Stromal cell of bone marrow (primary cell): ENCODE results near the gene C12orf57.

ENCODE experiments used
- DNase-seq: peaks from one replicate; pipeline ENCODE4 v3.0.0-alpha.2; 2012; ENCODE audit warnings: low read depth

C12orf57 gene

DNA sequence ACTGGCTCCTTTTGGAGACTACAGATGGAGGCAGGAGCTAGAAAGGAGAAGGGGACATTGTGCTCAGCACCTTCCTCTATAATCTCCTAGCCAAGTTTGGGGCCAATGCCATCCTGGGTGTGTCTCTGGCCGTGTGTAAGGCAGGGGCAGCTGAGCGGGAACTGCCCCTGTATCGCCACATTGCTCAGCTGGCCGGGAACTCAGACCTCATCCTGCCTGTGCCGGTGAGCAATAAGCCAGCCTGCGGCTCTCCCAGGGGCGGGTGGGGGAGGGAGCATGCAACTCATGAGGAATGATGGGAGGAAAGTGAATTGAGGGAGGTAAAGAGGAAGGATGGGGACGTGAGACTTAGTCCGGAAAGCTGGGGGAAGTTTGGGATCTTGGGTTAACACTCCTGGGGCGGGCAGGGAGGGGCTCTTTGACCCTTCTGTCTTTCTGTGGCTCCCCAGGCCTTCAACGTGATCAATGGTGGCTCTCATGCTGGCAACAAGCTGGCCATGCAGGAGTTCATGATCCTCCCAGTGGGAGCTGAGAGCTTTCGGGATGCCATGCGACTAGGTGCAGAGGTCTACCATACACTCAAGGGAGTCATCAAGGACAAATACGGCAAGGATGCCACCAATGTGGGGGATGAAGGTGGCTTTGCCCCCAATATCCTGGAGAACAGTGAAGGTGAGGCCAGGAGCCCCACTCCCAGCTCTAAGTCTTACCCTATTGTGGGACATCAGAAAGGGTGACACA, 26.2 kb upstream of the C12orf57 start:
- DNase-seq, result no peak

DNA sequence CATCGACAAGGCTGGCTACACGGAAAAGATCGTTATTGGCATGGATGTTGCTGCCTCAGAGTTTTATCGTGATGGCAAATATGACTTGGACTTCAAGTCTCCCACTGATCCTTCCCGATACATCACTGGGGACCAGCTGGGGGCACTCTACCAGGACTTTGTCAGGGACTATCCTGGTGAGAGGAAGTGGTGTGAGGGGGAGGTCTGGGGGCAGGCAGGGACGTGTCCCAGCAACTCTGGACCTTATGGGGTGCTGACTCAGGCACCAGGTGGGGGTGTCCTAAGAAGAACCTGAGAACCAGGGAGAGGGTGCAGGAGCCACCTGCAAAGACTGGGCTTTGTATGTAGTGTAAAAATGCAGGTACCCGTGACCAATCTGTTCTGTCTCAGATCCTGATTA, 24.2 kb upstream of the C12orf57 start:
- DNase-seq, result no peak

DNA sequence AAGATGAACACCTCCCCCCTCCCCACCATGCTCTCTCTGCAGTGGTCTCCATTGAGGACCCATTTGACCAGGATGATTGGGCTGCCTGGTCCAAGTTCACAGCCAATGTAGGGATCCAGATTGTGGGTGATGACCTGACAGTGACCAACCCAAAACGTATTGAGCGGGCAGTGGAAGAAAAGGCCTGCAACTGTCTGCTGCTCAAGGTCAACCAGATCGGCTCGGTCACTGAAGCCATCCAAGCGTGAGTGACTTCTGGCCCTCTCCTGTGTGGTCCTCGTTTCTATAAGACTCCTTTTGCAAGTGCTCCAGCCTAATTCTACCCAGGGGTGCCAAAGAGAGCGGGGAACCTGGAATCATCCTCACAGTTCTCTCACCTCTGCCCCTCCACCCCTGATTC, 22.3 kb upstream of the C12orf57 start:
- DNase-seq, result no peak

DNA sequence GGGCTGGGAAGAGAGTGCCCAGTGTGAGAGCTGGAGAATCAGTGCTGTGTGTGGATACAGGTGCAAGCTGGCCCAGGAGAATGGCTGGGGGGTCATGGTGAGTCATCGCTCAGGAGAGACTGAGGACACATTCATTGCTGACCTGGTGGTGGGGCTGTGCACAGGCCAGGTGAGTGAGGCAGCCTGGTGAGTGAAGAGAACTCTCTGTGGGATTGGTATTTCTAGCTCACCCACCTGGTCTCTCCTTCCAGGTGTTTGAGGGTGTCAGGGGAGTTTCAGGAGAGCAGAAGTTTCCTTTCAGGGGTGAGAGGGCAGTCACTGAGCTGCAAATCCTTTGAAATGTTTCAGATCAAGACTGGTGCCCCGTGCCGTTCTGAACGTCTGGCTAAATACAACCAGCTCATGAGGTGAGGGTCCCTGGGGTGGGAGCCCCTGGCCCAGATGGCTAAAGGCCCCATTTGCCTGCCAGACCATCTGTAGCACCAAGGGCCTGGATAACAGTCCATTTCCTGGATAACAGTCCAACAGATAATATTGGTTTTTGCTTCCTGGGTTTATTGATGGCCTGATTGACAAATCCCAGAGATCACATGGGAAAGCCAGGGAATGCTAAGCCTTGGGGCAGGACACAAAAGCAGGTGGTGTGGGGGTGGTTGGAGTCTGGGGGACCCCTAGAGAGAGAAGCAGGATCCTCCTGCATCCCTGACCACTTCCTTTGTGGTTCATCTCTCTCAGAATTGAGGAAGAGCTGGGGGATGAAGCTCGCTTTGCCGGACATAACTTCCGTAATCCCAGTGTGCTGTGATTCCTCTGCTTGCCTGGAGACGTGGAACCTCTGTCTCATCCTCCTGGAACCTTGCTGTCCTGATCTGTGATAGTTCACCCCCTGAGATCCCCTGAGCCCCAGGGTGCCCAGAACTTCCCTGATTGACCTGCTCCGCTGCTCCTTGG, 21.6 kb upstream of the C12orf57 start:
- DNase-seq, result no peak

DNA sequence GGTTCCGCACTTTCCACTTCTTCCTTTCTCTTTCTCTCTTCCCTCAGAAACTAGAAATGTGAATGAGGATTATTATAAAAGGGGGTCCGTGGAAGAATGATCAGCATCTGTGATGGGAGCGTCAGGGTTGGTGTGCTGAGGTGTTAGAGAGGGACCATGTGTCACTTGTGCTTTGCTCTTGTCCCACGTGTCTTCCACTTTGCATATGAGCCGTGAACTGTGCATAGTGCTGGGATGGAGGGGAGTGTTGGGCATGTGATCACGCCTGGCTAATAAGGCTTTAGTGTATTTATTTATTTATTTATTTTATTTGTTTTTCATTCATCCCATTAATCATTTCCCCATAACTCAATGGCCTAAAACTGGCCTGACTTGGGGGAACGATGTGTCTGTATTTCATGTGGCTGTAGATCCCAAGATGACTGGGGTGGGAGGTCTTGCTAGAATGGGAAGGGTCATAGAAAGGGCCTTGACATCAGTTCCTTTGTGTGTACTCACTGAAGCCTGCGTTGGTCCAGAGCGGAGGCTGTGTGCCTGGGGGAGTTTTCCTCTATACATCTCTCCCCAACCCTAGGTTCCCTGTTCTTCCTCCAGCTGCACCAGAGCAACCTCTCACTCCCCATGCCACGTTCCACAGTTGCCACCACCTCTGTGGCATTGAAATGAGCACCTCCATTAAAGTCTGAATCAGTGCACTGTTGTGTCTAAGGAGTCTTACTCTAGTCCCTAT, 20.7 kb upstream of the C12orf57 start:
- no peak for DNase-seq

DNA sequence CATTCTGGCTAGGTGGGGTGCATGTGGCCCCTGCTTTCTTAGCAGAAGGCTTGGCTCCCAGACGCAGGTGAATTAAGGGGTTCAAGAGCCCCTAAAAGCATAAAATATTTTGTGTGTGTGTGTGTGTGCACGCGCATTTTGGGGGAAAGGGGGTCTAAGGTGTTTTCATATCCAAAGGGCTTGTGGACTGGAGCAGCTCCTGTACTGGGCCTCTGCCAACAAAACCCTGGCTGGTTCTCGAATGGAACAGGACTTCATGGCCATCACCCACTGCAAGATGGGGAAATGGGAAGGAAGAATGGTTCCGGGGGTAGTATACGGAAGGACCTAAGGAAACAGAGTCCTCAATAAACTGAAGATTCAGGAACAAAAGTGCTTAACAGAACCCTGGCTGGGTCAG, 20.0 kb upstream of the C12orf57 start:
- DNase-seq, result no peak

DNA sequence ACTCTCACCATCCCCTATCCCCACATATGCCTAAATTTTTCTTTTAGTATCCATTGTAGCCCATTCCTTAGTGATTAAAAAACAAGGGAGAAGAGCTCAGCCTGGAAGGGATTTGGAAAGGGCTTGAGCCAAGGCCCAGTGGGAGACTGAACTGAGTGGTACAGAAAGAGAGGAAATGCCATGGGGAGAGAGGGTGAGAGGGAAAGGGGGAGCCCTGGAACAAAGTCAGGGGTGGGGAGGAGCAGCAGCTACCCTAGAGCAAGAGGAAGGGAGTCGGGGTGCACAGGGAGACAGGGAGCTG, 18.6 kb upstream of the C12orf57 start:
- no peak for DNase-seq

DNA sequence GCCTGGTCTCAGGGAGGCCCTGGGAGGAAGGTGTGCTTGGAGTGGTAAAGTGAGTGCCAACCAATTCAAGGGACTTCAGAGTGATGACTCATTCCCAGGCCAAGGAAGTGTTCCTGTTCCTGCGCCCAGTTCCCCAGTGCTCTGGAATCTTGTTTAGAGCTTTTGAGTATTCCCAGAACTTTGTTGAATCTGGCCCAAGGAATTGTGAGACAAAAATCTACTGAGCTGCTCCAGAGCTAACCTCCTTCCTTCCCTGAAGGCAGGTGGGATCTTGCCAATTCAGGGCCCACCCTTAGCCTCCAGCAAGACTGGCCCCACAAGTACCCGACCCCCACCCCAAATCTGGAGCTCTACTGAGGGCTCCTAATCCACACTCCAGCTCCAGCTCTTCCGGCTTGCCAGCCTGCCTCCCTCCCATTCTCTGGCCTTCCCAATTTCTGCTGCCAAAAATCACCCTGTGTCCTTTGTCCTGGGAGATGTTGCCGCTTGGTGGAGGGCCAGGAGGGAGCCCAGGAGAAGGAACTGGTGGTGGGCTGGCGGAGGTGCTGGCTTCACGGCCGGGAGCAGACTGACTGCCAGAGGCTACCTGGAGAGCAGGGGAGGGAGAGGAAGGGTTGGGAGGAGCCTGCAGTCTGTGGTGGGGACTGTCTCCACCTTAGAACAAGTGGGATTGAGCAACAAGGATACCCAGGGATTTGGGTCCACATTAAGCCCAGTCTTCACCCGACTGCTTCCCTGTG, 18.1 kb upstream of the C12orf57 start:
- DNase-seq, result peak; percentile 89

DNA sequence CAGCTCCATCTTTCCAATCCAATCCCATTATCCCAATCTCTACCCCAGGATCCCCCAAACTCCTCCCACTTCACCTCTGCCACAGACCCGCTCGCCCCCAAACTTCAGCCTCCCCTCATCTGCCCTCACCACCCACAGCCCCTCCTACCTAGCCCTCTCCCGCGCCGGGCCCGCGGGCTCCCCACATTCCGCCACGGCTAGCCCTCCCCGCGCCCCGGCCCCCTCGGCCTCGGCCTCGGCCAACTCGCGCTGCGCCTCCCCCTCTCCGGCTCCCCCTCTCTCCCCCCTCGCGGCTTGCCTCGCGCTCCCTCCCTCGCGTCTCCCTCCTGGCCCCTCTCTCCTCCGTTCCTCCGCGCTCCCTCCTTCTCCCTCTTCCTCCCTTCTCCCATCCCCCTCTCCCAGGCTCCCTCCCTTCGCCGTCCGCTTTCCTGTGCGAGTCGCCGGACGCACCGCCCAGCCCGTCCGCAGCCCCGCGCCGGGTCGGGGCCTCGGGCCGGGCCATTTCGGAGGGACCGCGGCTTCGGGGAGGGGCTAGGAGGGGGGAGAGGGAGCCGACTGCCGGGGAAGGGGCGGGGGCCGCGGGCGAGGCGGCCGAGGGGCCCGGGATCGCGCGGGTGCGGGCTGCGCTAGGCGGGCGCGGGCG, 16.3 kb upstream of the C12orf57 start, which contains the start of gene ATN1:
Gene ATN1, plus strand, starts transcription at position 581 of the 643 bp plus-strand sequence. CDS start 6,043 bp downstream, outside the sequence.
- peak; percentile 68 for DNase-seq

DNA sequence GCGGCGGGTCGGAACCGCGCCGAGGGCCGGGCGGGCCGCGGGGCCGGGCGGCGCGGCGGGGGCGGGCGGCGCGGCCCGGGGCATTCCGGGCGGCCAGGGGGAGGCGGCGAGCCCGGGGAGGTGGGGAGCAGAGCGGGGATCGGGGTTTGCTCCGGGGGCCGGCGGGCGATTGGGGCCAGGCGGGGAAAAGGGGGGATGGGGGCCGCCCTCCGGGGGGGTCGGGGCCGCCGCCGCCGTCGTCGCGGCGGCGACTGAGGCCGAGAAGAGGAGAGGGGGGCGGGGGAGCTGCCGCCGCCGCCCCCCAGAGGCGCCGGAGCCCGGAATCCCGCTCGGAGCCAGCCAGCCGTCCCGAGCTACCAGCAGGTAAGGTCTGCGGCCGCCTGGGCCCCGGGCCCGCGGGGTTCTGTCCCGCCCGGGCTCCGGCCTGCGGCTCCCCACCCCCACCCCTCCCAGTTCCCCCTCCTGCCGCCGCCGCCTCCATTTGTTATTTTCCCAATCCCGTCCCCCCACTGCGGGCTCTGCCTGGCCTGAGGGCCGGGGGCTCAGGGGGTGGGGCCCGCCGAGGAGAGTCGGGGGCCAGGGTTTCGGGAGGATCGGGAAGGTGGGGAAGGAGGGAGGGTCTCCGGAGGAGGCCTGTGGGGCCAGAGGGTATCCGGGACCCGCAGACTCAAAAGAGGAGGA, 15.7 kb upstream of the C12orf57 start:
- no peak for DNase-seq

DNA sequence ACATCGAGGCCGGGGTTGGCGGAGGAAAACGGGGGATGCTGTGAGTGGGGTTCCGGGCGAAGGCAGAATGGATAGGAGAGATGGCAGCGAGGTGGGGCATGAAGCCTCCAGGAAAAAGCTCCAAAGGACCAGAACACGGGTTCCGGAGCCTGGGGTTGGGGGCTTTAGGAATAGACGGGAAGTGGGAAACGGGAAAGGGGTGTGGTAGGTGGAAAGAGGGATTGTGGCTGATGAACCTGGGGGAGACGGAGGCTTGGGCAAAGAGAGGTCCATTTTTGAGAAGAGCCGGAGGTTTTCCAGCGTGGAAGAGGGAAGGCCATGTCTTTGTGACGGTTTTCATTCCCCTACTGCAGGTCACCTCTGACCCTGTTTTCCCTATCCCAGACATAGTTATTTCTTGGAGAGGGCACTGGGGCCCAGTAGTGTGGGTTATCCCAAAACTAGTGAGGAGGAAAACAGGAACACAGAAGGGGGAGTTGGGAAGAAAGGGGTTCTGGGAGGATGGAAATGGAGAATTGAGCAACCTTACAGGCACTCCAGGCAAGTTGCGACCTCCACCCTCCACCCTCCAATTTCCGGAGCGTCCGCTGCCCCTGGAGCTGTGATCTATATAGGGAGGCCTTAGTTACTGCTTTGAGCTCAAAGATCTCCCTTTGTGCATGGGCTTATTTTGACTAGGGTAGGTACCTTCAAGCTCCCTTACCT, 15.0 kb upstream of the C12orf57 start:
- no peak for DNase-seq

DNA sequence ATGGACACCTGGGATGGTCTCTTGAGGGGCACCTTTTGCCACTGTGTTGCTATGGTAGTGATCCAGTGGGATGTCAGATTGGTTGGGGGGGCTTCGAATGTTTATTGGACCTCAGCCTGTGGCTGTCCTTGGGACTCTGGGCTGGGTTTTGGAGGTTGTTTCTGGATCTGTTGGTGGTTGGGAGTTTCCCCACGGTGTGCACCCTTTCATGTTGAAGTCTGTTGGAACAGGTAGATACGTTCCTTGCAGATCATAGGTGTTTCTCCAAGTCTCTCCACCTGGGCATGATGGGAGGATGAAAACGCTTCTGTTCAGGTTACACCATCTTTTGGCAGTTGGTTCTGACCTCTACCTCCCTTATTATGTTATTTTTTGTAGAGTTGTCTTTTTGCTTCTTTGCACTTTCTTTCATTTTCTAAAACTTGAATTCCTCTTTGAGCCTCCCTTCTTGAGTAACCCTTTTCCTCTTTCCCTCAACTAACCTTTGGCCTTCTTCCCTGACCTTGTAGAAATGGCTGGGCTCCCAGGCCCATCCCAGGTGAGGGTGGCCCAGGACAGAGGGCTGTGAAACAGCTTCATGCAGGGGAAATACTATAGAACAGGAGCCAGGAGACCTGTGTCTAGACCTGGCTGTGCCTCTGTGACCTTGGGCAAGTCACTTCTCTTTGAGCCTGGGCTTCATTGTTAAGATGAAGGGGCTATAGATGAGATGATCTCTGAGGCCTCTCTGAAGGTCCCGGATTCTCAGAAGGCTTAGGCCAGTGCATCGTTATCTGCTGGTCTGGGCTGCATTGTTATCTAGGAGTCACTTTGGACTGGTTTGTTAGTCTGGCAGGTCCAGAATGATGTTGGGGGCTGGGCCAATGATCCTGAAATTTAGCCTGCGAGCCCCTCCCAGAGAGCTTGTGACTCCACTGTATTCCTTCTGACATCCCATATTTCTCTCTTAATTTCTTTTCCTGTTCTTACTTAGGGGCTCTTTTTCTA, 14.1 kb upstream of the C12orf57 start:
- no peak for DNase-seq

DNA sequence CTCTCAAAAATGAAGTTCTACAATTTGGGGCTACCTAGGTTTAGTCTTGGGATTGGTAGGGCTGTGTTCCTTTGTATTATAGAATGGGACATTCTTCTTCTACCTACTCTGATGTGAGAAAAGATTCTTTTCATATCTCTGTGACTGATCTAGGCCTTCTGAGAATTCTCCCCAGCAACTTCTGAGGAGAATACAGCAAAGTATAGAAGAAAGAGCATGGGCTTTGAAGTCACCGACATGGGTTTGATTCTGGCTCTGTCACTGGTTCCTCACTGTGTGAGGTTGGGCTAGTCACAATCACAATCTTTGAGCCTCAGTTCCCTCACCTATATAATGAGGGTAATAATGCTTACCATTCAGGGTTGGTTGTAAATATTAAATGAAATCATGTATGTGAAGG, 11.1 kb upstream of the C12orf57 start:
- no peak for DNase-seq

DNA sequence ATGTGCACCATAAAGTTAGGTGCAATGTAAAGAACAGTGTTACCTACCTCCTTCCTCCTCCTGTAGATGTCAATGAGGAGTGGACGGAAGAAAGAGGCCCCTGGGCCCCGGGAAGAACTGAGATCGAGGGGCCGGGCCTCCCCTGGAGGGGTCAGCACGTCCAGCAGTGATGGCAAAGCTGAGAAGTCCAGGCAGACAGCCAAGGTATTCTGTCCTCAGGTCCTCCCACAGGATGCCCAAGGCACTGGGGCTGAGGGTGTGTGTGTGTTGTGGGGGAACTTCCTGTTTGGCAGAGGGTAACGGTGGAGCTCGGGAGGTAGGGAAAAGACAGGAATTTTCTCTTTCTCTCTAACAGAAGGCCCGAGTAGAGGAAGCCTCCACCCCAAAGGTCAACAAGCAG, 9.7 kb upstream of the C12orf57 start:
- DNase-seq, result no peak

DNA sequence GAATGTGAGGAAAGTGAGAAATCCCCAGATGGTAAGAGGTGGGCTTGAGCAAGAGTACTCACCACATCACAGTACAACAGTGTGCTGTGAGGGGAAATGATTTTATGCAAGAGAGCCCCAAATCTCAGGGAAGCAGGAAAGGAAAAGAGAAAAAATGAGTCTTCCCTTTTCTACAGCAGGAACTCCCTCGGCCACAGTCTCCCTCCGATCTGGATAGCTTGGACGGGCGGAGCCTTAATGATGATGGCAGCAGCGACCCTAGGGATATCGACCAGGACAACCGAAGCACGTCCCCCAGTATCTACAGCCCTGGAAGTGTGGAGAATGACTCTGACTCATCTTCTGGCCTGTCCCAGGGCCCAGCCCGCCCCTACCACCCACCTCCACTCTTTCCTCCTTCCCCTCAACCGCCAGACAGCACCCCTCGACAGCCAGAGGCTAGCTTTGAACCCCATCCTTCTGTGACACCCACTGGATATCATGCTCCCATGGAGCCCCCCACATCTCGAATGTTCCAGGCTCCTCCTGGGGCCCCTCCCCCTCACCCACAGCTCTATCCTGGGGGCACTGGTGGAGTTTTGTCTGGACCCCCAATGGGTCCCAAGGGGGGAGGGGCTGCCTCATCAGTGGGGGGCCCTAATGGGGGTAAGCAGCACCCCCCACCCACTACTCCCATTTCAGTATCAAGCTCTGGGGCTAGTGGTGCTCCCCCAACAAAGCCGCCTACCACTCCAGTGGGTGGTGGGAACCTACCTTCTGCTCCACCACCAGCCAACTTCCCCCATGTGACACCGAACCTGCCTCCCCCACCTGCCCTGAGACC, 8.2 kb upstream of the C12orf57 start:
- DNase-seq, result no peak

DNA sequence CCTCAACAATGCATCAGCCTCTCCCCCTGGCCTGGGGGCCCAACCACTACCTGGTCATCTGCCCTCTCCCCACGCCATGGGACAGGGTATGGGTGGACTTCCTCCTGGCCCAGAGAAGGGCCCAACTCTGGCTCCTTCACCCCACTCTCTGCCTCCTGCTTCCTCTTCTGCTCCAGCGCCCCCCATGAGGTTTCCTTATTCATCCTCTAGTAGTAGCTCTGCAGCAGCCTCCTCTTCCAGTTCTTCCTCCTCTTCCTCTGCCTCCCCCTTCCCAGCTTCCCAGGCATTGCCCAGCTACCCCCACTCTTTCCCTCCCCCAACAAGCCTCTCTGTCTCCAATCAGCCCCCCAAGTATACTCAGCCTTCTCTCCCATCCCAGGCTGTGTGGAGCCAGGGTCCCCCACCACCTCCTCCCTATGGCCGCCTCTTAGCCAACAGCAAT, 7.6 kb upstream of the C12orf57 start:
- no peak for DNase-seq

DNA sequence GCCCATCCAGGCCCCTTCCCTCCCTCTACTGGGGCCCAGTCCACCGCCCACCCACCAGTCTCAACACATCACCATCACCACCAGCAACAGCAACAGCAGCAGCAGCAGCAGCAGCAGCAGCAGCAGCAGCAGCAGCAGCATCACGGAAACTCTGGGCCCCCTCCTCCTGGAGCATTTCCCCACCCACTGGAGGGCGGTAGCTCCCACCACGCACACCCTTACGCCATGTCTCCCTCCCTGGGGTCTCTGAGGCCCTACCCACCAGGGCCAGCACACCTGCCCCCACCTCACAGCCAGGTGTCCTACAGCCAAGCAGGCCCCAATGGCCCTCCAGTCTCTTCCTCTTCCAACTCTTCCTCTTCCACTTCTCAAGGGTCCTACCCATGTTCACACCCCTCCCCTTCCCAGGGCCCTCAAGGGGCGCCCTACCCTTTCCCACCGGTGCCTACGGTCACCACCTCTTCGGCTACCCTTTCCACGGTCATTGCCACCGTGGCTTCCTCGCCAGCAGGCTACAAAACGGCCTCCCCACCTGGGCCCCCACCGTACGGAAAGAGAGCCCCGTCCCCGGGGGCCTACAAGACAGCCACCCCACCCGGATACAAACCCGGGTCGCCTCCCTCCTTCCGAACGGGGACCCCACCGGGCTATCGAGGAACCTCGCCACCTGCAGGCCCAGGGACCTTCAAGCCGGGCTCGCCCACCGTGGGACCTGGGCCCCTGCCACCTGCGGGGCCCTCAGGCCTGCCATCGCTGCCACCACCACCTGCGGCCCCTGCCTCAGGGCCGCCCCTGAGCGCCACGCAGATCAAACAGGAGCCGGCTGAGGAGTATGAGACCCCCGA, 7.0 kb upstream of the C12orf57 start:
- DNase-seq, result no peak
